Endometrium (tissue), 2 donors: ENCODE data around the gene PTPN6.

Experiments
- FAIRE-seq: peaks from 2 replicates; lab custom pipeline; 2012; peaks lifted over from hg19 to GRCh38; lab: Jason Lieb, UNC
- donor health status: control.
- donor health status: control.

The PTPN6 gene

GRCh38 chr12:6970096-6970527 lies 19.0 kb downstream of the PTPN6 start:
- FAIRE-seq, result no peak

DNA sequence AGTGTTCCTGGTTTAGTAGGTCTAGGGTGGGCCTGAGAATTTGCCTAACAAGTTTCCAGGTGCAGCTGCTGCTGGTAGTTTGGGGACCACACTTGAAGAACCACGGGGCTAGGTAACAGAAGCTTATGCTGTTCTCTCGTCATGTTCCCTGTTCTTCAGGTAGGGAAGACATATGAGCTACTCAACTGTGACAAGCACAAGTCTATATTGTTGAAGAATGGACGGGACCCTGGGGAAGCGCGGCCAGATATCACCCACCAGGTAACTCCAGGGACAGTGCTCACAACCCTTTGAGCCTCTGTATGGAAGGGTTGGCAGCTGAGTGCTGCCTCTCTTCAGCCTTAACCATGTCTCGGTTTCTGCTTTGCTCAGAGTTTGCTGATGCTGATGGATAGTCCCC lies 23.0 kb downstream of the PTPN6 start:
- no peak for FAIRE-seq

DNA sequence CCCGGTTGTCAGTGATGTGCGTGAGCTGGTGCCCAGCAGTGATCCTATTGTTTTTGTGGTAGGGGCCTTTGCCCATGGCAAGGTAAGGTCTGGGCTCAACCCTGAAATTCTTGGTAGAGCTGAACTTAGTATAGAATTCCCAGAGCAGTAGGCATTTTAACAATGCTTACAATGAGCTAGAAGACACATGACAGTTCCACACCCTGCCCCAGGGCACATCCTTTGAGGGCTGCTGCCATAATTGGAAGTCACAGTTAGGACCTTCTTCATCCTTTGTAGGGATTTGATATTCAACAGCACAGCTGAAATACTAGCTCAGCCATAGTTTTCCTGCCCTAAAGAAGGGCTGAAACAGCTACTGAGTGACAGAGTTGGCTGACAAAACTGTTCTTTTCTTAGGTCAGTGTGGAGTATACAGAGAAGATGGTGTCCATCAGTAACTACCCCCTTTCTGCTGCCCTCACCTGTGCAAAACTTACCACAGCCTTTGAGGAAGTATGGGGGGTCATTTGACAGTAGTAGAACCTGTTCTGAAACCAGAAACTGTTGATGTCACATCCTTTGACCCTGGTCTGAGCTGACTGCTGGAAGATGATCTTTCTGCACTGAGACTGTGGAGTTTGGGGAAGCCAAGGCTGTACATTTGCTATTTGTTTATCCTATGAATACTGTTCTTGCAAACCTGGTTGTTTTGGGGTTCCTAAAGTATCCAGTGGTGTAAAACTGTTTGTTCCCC lies 24.3 kb downstream of the PTPN6 start:
- FAIRE-seq, result no peak

DNA sequence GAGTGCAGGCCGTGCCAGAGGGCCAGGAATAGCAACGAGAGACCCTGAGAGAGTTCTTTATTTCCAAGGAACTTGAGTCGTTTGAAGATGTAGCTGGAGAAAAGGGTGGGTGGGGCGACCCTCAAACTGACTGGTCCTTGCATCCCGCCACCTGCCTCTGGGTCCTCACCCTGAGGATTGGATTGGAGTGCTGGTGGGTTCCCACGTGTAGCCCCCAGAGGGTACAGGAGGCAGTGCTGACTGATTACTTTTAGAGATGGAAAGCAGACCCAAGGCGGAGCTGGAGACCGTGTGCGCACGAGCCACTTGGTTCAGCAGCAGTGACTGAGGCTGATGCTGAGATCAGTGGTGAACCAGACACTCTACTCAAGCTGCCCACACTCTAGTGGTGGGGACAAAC lies 26.5 kb downstream of the PTPN6 start:
- no peak for FAIRE-seq

GRCh38 chr12:6978188-6978587 lies 27.0 kb downstream of the PTPN6 start:
- FAIRE-seq, result no peak

GRCh38 chr12:6978611-6979011 lies 27.5 kb downstream of the PTPN6 start:
- FAIRE-seq, result no peak

DNA sequence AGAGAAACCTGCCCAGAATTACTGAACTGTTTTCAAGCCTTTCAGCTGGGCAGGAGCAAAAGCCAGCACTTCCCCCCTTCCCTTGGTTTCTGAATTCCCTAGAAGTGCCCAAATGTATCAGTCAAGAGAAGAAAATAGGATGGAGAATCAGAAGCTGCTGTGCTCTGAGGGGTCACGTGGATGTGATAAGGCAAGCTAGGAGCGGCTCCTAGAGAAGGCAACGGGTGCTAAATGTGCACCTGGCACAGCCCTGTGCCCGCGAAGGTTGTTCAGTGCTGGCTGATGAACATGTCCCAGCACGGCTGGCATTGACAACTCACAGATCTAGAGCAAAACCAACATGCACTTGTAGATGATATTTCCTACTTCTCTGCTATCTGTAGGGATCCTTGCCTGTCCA lies 27.9 kb downstream of the PTPN6 start:
- no peak for FAIRE-seq

DNA sequence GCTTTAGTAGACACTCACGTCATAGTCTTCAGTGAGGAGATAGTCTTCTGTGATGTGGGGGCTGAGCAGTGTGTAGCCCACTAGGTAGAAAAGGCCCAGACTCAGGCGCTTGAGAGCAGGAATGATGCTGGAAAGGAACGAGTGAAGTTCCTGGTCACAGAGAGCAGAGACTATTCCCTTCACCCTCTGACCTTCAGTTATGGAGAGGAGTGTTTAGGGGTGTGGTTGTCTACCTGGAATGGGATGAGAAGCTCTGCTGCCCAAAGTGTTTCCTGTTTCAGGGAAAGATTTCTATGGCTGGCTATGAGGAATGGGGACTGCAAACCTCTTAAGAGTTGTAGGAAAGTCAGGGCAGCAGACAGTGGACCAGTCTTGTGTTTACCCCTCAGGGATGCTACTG lies 28.3 kb downstream of the PTPN6 start:
- FAIRE-seq, result no peak

- FAIRE-seq, result no peak
Measured at GRCh38 chr12:6980075-6980474, 28.9 kb downstream of the PTPN6 start.

GRCh38 chr12:6980740-6981139 lies 29.6 kb downstream of the PTPN6 start:
- no peak for FAIRE-seq

- no peak for FAIRE-seq
Measured at GRCh38 chr12:6981152-6982052, 30.2 kb downstream of the PTPN6 start.

DNA sequence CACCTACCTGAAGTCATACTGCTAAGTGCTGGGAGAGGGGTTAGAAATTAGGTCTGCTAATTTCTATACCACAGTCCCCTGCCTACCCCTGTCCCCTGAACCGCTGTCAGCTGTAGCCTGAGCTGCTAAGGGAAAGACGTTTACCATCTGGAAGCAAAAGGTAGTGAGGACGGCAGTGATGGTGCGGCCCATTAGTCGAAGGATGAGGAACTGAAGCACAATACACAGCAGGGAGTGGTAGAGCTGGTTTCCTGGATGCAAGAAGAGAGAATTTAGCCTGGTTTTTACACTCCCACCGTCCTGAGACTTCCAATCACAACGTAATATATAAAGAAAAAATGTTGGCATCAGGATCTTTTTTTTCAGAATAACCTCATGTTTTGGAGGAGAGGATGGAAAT lies 31.4 kb downstream of the PTPN6 start:
- no peak for FAIRE-seq

DNA sequence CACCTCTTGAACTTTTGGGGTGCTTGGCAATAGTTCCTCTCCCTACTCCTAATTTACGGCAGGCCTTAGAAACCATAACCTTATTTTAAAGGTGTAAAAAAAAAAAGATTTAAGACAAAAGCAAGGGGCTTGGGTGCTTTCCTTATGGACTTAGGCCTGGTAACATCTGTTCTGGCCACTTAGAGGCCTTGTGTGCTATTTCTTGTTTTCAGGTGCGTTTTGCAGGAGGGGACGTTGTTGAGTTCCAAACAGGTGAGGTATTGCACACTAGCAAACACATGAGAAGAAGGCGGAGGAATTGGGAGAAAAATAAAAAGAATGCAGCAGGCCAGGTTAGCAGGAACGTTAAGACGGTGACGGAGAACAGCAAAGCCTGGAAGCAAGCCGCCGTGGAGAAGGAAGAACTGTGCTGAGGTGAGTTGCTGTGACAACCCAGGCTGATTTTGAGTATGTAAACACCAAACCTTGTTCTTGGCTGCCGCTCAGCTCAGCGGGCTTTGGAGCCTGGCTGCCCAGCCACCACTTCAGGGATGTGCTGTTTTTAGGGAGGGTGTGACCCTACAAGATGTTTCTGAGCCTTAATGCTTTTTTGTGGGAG lies 36.9 kb downstream of the PTPN6 start:
- FAIRE-seq, result no peak

- FAIRE-seq, result no peak
Measured at GRCh38 chr12:6996040-6996441, 44.9 kb downstream of the PTPN6 start.

- FAIRE-seq, result no peak
Measured at GRCh38 chr12:6998715-6999451, 47.7 kb downstream of the PTPN6 start.

DNA sequence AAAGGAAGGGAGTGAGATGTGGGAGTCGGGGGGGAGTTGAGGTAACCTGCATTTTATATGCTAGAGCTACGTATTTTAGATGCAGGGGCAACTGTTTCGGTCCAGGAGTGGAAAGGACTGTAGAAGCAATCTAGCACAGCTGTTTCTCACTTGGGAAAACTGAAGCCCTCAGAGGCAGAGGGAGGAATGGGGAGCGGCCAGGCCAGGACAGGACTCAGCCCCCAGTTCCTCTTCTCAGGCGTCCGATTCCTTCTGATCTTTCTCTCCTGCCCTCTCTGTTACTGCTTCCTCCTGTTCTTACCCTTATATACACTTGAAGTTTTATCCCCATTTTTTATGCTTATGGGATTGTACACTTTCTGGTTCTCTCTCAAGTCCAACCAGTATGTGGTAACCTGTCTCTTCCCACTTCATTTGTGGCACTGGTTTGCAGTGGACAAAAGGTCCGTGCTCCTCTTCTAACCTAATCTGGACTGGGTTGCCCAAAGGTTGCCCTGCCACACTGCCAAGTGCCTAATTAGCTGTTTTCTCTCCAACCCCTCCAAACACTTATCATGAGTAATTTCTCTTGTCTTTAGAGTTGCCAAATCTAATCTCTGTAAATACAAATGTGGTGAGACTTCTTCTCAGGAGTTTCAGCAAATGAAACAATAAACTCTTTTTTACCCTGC lies 50.9 kb downstream of the PTPN6 start:
- FAIRE-seq, result no peak

DNA sequence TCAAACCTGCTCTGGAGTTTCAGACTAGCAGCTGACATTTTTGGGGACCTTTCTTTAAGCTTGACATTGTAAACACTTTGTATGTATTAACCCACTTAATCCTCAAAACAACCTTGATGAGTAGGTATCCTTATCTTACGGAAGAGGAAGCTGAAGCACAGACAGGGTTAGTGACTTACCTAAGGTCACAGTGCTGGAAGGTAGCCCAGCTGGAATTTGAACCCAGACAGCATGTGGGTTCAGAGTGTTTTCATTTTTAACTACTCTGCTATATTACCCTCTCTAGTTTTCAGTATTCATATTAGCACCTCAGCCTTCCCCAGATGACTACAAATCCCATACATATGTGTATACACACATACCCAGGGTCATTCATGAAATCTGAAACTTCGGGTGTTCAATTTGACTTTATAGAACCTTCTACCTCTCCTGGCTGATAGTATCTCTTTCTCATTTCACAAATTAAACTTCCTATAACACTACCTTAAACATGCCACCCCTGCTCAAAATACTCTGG lies 53.2 kb downstream of the PTPN6 start:
- no peak for FAIRE-seq

DNA sequence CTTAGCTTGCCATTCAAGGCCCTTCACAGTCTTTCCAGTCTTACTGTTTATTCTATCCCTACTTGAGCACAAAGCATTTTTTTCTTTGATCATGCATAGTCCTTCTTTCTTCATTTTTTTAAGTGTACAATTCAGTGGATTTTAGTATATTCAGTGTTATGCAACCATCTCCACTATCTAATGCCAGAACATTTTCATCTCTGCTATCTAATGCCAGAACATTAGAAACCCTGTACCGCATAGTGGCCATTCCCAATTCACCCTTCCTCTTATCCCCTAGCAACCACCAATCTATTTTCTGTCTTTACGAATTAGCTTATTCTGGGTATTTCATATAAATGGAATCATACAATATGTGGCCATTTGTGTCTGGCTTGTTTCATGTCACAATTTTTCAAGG lies 53.7 kb downstream of the PTPN6 start:
- no peak for FAIRE-seq

DNA sequence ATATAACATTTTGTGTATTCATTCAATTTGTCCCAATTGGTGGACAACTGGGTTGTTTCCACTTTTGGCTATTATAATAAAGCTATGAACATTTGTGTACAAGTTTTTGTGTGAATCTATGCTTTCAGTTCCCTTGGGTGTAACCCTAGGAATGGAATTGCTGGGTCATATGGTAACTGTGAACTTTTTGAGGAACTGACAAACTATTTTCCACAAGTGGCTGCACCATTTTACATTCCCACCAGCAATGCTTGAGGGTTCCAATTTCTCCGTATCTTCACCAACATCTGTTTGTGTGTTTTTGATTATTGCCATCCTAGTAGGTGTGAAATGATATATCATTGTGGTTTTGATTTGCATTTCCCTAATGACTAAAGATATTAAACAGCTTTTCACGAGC lies 54.2 kb downstream of the PTPN6 start:
- no peak for FAIRE-seq

DNA sequence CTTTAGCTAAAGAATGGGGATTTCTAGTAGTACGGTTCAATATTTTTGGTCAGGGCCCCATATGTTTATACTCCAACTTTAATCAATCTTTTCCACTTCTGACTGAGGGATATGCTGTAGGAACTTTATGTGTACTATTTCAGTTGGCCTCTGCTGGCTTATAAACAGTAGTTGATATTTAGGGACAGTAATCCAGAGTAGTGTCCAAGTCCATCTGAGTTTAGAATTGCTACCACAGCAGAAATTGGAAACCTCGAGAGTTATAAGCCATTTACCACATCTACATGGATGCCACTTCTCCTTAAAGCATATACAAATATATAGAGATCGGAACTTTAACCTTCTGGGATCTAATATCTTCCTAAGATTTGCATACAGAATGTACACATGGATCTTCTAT lies 55.5 kb downstream of the PTPN6 start:
- no peak for FAIRE-seq

- no peak for FAIRE-seq
Measured at GRCh38 chr12:7008864-7009263, 57.7 kb downstream of the PTPN6 start.

DNA sequence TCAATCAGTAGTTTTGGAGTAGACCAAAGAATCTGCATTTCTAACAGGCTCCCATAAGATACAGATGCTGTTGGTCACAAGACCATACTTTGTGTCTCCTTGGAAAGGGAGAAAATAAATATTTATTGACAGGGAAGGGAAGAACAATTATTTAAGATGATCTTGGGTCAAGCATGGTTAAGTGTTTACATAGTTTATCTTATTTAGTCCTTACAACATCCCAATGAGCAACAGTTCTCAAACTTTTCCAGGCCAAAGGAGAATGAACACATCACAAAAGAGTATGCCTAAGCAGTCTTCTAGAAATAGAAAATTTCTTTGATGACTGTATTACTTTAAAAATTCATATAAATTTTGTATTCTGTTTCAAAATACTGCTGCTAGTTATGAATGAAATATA lies 58.4 kb downstream of the PTPN6 start:
- FAIRE-seq, result no peak
